ENCODE results near the gene ZNF592.
"Not testable (repeated sequence)": the region's sequence is repeated elsewhere in the genome, so short reads cannot be mapped to it uniquely, and the experiment has no call there.

The ZNF592 gene

GRCh38 chr15:84828086-84828908 is 79.9 kb downstream of the ZNF592 start:
- no peak for DNase-seq (ENCODE audit: low read depth)

GRCh38 chr15:84829428-84829827 is 81.0 kb downstream of the ZNF592 start:
- no peak for DNase-seq (ENCODE audit: low read depth)

GRCh38 chr15:84830036-84830435 is 81.6 kb downstream of the ZNF592 start:
- no peak for DNase-seq (ENCODE audit: low read depth)

GRCh38 chr15:84831028-84831427 is 82.6 kb downstream of the ZNF592 start:
- DNase-seq (ENCODE audit: low read depth): no peak

- DNase-seq (ENCODE audit: low read depth): no peak
Measured at GRCh38 chr15:84831613-84832012, 83.2 kb downstream of the ZNF592 start.

GRCh38 chr15:84832448-84833040 is 84.2 kb downstream of the ZNF592 start:
- DNase-seq (ENCODE audit: low read depth): no peak

- DNase-seq (ENCODE audit: low read depth): no peak
Measured at GRCh38 chr15:84833447-84834228, 85.2 kb downstream of the ZNF592 start.

- DNase-seq (ENCODE audit: low read depth): no peak
Measured at GRCh38 chr15:84834229-84834955, 86.0 kb downstream of the ZNF592 start.

GRCh38 chr15:84834969-84835368 is 86.6 kb downstream of the ZNF592 start:
- no peak for DNase-seq (ENCODE audit: low read depth)

GRCh38 chr15:84835661-84836337 is 87.4 kb downstream of the ZNF592 start:
- DNase-seq (ENCODE audit: low read depth): no peak

- DNase-seq (ENCODE audit: low read depth): no peak
Measured at GRCh38 chr15:84836844-84837243, 88.5 kb downstream of the ZNF592 start.

GRCh38 chr15:84839714-84840113 is 91.3 kb downstream of the ZNF592 start:
- DNase-seq (ENCODE audit: low read depth): no peak

- DNase-seq (ENCODE audit: low read depth): no peak
Measured at GRCh38 chr15:84840255-84840654, 91.9 kb downstream of the ZNF592 start.

- no peak for DNase-seq (ENCODE audit: low read depth)
Measured at GRCh38 chr15:84840741-84841429, 92.5 kb downstream of the ZNF592 start.

- DNase-seq (ENCODE audit: low read depth): no peak
Measured at GRCh38 chr15:84842781-84843180, 94.4 kb downstream of the ZNF592 start.

GRCh38 chr15:84844964-84845363 is 96.6 kb downstream of the ZNF592 start:
- DNase-seq (ENCODE audit: low read depth): no peak

- DNase-seq (ENCODE audit: low read depth): not testable (repeated sequence)
Measured at GRCh38 chr15:84845631-84846030, 97.2 kb downstream of the ZNF592 start.

- DNase-seq (ENCODE audit: low read depth): no peak
Measured at GRCh38 chr15:84846269-84846668, 97.9 kb downstream of the ZNF592 start.

- no peak for DNase-seq (ENCODE audit: low read depth)
Measured at GRCh38 chr15:84847382-84847781, 99.0 kb downstream of the ZNF592 start.

- no peak for DNase-seq (ENCODE audit: low read depth)
Measured at GRCh38 chr15:84852212-84852611, 103.8 kb downstream of the ZNF592 start.

- DNase-seq (ENCODE audit: low read depth): no peak
Measured at GRCh38 chr15:84855136-84855535, 106.7 kb downstream of the ZNF592 start.
